ENCODE results near the gene C1orf21. TPM values are rescaled to one million over a fixed set of nuclear protein-coding genes. Genes with fewer than 3 reads are reported as not detected.

Gene C1orf21
- total and polyA plus RNA-seq, 8 donors, result 4.1 to 13.9 (median 7.7) TPM

DNA sequence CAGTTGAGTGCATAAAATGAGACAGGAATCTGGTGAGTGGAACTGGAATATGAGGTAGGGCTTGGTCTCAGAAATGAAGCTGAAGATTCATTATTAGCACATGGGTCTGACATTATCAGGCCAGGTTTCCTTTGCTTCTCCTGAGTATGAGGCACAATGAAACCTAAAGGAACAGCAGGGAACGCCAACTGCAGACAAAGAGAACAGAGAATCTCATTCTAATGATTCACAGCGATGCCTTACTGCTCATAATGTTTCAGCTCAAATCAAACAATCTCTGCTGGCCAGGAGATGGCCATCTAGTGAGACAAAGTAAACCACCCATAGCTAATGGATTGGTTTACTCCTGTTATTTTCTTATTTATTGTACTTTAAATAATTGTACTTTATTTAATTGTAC is 133.5 kb downstream of the C1orf21 start:
- no peaks in the 10 kb centered on the region for H3K36me3 ChIP-seq
- WGBS, 2 donors, result 89 to 94% methylated on average over 2 of the region's 2 CpGs
- intact Hi-C loops (cut with DNase I), result no loop called here
- FAIRE-seq, result no peak
- no peak overlapping the region for H3K27ac ChIP-seq
- no peak overlapping the region for H3K4me3 ChIP-seq
- no peak for DNase-seq
- H3K9me3 ChIP-seq, result no peaks in the 10 kb centered on the region
- peaks cover 0 to 11% (median 0%) of the 10 kb centered on the region in 3 donors for H3K4me1 ChIP-seq
- no peak for ATAC-seq
- no peaks in the 10 kb centered on the region for H3K27me3 ChIP-seq
- TF ChIP-seq, protein P1, sequence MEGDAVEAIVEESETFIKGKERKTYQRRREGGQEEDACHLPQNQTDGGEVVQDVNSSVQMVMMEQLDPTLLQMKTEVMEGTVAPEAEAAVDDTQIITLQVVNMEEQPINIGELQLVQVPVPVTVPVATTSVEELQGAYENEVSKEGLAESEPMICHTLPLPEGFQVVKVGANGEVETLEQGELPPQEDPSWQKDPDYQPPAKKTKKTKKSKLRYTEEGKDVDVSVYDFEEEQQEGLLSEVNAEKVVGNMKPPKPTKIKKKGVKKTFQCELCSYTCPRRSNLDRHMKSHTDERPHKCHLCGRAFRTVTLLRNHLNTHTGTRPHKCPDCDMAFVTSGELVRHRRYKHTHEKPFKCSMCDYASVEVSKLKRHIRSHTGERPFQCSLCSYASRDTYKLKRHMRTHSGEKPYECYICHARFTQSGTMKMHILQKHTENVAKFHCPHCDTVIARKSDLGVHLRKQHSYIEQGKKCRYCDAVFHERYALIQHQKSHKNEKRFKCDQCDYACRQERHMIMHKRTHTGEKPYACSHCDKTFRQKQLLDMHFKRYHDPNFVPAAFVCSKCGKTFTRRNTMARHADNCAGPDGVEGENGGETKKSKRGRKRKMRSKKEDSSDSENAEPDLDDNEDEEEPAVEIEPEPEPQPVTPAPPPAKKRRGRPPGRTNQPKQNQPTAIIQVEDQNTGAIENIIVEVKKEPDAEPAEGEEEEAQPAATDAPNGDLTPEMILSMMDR (IDR thresholded peaks at IDR 0.05), result no peak

DNA sequence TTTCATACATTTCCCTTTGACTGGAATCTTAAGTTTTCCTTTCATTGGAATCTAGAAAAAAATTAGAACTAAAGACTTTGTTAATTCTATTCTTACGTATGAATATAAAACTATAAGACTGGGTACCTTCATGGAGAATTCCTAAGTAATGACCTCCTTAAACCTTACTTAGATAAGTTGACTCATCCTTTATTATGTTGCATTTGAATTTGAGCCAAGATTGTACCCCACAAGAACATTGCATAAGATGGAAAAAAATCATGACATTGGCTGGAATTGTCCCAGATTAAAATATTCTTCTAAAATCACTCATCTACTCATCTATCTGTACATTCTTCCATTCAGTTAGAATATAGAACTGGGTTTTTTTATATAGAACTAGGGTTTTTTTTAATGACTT is 137.4 kb downstream of the C1orf21 start:
- no peaks in the 10 kb centered on the region for H3K36me3 ChIP-seq
- FAIRE-seq, result no peak
- H3K4me1 ChIP-seq, result no peaks in the 10 kb centered on the region
- WGBS, 2 donors, result 98 to 99% methylated on average over 1 of the region's 1 CpG
- intact Hi-C loops (cut with DNase I), result no loop called here
- H3K4me3 ChIP-seq, result no peak overlapping the region
- TF ChIP-seq, protein P1 (IDR thresholded peaks at IDR 0.05), result no peak
- no peaks in the 10 kb centered on the region for H3K27me3 ChIP-seq
- no peak for DNase-seq
- no peaks in the 10 kb centered on the region for H3K9me3 ChIP-seq
- no peak for ATAC-seq
- H3K27ac ChIP-seq, result no peak overlapping the region

DNA sequence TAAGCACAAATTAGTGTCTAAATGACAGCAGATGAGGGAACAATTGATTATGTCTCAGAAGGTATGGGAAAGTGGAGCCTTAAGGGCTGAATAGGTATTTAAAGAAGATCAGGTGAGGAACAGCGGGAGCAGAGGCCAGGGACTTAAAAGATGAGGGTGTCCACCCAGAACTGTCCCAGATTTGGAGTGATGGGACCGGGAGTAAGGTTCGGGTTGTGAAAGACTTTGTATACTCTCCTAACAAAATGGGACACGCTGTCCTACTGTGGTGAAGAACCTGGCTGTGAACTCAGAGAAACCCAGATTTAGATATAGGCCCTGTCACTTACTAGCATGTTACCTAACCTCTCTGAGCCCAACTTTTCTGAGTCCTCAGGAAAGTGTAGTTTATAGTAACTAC is 140.6 kb downstream of the C1orf21 start:
- H3K27ac ChIP-seq, result no peak overlapping the region
- WGBS, 2 donors, result 96 to 99% methylated on average over 4 of the region's 4 CpGs
- intact Hi-C loops (cut with DNase I), result no loop called here

DNA sequence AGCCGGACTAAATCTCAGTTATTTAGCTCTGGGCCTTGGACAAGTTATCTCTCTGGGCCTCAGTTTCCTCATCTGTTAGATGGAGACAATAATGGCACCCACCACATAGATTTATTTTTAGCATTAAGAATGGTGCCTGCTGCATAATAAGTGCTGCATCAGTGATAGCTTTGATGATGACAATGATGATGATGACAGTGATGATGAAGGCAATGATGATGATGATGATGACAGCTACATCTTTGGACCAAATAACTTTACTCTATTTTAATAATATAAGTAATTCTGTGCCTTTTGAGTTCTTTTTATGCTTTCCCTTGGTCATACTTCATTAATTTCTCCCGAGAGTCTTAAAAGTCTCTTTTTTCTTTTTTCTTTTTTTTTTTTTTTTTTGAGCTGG is 143.4 kb downstream of the C1orf21 start:
- TF ChIP-seq, protein P1 (IDR thresholded peaks at IDR 0.05), result no peak
- Histone ChIP-seq H3K27ac (no peak overlapping the region), H3K4me3 (no peak overlapping the region), H3K9me3 (no peaks in the 10 kb centered on the region), H3K27me3 (no peaks in the 10 kb centered on the region), H3K36me3 (no peaks in the 10 kb centered on the region), H3K4me1 (no peaks in the 10 kb centered on the region)
- FAIRE-seq, result no peak
- intact Hi-C loops (cut with DNase I), result no loop called here
- no peak for DNase-seq
- ATAC-seq, result no peak
- 96 to 98% methylated on average over 2 of the region's 2 CpGs for WGBS, 2 donors

More for the DNA sequence above, 140.6 kb downstream of the C1orf21 start:
- ATAC-seq (no peak), DNase-seq (no peak), FAIRE-seq (no peak)
- H3K4me3 ChIP-seq, result no peak overlapping the region
- no peaks in the 10 kb centered on the region for H3K4me1 ChIP-seq
- no peaks in the 10 kb centered on the region for H3K9me3 ChIP-seq
- TF ChIP-seq, protein P1 (IDR thresholded peaks at IDR 0.05), result no peak
- no peaks in the 10 kb centered on the region for H3K27me3 ChIP-seq
- H3K36me3 ChIP-seq, result no peaks in the 10 kb centered on the region

DNA sequence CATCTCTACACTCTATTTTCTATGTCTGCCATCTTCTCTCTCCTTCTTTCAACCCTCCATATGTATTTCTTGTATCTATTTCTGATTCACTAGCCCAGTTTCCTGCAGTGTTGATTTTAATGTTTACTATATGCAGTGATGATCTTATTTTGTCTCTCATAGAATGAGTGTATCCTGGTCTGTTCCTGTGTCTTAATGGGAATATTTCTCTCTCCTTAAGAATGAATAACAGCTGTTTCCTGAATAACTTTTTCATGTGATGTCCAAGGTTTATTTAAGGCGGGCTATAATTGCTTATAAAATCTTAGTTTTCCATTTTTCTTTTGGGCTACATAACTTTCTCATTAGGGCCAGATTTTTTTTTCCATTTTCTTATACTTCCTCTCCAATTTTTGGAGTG is 144.5 kb downstream of the C1orf21 start:
- Histone ChIP-seq H3K4me3 (no peak overlapping the region), H3K36me3 (no peaks in the 10 kb centered on the region), H3K27me3 (no peaks in the 10 kb centered on the region), H3K9me3 (no peaks in the 10 kb centered on the region), H3K4me1 (no peaks in the 10 kb centered on the region), H3K27ac (no peak overlapping the region)
- FAIRE-seq (no peak), ATAC-seq (no peak), DNase-seq (no peak)
- TF ChIP-seq, protein P1 (IDR thresholded peaks at IDR 0.05), result no peak
- intact Hi-C loops (cut with DNase I), result no loop called here
- 85 to 90% methylated on average over 1 of the region's 1 CpG for WGBS, 2 donors
